Neural cell (in vitro differentiated cells): ENCODE results near the gene SLC10A4. TPM values are rescaled to one million over a fixed set of nuclear protein-coding genes. Genes with fewer than 3 reads are reported as not detected.

Experiments used
- H2AFZ ChIP-seq: fragments of 200-600, 300-800 bp; sonication (generic), shearing (Covaris generic); 2 replicates; pipeline ENCODE4 v1.6.0; 2014; ENCODE audit warnings: low read depth, mild to moderate bottlenecking, antibody characterized with exemption, low read length, moderate library complexity
- H3F3A ChIP-seq: fragments of 200-600 bp; shearing (Covaris generic); 2 replicates; pipeline ENCODE4 v1.6.1; 2016; ENCODE audit warnings: mild to moderate bottlenecking, moderate library complexity, mixed read lengths, antibody characterized with exemption, low read length; ENCODE audit not compliant: insufficient read depth, poor library complexity, severe bottlenecking
- H3K27ac ChIP-seq: fragments of 200-600, 300-800 bp; sonication (generic), shearing (Covaris generic); 2 replicates; pipeline ENCODE4 v1.5.1; 2014; ENCODE audit warnings: mild to moderate bottlenecking, low read length, moderate library complexity
- H3K27me3 ChIP-seq: fragments of 300-800, 200-600 bp; sonication (generic), shearing (Covaris generic); 2 replicates; pipeline ENCODE4 v1.6.0; 2014; ENCODE audit warnings: mild to moderate bottlenecking, low read depth, low read length, moderate library complexity; ENCODE audit not compliant: insufficient read depth
- H3K36me3 ChIP-seq: fragments of 300-800, 200-600 bp; sonication (generic), shearing (Covaris generic); 2 replicates; pipeline ENCODE4 v1.5.1; 2014; ENCODE audit warnings: mild to moderate bottlenecking, antibody characterized with exemption, low read length, moderate library complexity; ENCODE audit not compliant: insufficient read depth
- H3K4me2 ChIP-seq: fragments of 300-800, 200-600 bp; sonication (generic), shearing (Covaris generic); 2 replicates; pipeline ENCODE4 v1.6.0; 2014; ENCODE audit warnings: mild to moderate bottlenecking, low read length
- H3K4me3 ChIP-seq: fragments of 300-800, 200-600 bp; sonication (generic), shearing (Covaris generic); 2 replicates; pipeline ENCODE4 v1.5.1; 2014; ENCODE audit warnings: mild to moderate bottlenecking, low read length, moderate library complexity
- H3K79me2 ChIP-seq: fragments of 200-600 bp; shearing (Covaris generic); replicated peaks from 2 replicates; pipeline ENCODE4 v1.6.0; 2014; ENCODE audit warnings: mild to moderate bottlenecking, low read length, moderate library complexity; ENCODE audit not compliant: insufficient read depth
- H3K9ac ChIP-seq: fragments of 300-800, 200-600 bp; sonication (generic), shearing (Covaris generic); 2 replicates; pipeline ENCODE4 v1.6.1; 2016; ENCODE audit warnings: mild to moderate bottlenecking, low read length, mixed read lengths
- H3K9me2 ChIP-seq: fragments of 200-600 bp; shearing (Covaris generic); 2 replicates; pipeline ENCODE4 v1.6.1; 2016; ENCODE audit warnings: mild to moderate bottlenecking, low read length, mixed read lengths; ENCODE audit not compliant: insufficient read depth
- H3K9me3 ChIP-seq: fragments of 200-600, 300-800 bp; sonication (generic), shearing (Covaris generic); 2 replicates; pipeline ENCODE4 v1.6.1; 2016; ENCODE audit warnings: mild to moderate bottlenecking, mixed run types, low read length, moderate library complexity, mixed read lengths
- H4K20me1 ChIP-seq: fragments of 200-600 bp; shearing (Covaris generic); 2 replicates; pipeline ENCODE4 v1.6.1; 2016; ENCODE audit warnings: mild to moderate bottlenecking, mixed run types; ENCODE audit not compliant: insufficient read depth
- EP300 ChIP-seq: fragments of 450-650 bp; conservative IDR thresholded peaks from 2 replicates; pipeline ENCODE4 v1.6.1; 2014; ENCODE audit warnings: antibody characterized with exemption, mild to moderate bottlenecking, moderate library complexity; ENCODE audit not compliant: poor library complexity, severe bottlenecking
- EZH2 ChIP-seq: fragments of 200-600, 300-800 bp; shearing (Covaris generic), sonication (generic); IDR thresholded peaks from 2 replicates; pipeline ENCODE4 v1.6.1; 2014; ENCODE audit warnings: antibody characterized with exemption, low read length, borderline replicate concordance, mild to moderate bottlenecking; ENCODE audit not compliant: insufficient read depth, poor library complexity, severe bottlenecking
- MXI1 ChIP-seq: fragments of 450-650 bp; conservative IDR thresholded peaks from 2 replicates; pipeline ENCODE4 v1.6.1; 2014; ENCODE audit warnings: antibody characterized with exemption, mild to moderate bottlenecking; ENCODE audit not compliant: poor library complexity, severe bottlenecking
- POLR2AphosphoS5 ChIP-seq: IDR thresholded peaks from 2 replicates; pipeline ENCODE4 v1.6.1; 2012
- RAD21 ChIP-seq: fragments of 450-650 bp; conservative IDR thresholded peaks from 2 replicates; pipeline ENCODE4 v1.6.1; 2014; ENCODE audit warnings: antibody characterized with exemption, mild to moderate bottlenecking, moderate library complexity
- REST ChIP-seq: IDR thresholded peaks from 2 replicates; pipeline ENCODE4 v1.6.1; 2012; ENCODE audit warnings: borderline replicate concordance
- SMC3 ChIP-seq: fragments of 450-650 bp; conservative IDR thresholded peaks from 2 replicates; pipeline ENCODE4 v1.6.1; 2014; ENCODE audit warnings: antibody characterized with exemption, mild to moderate bottlenecking, moderate library complexity; ENCODE audit not compliant: poor library complexity
- TAF1 ChIP-seq: IDR thresholded peaks from 2 replicates; pipeline ENCODE4 v1.6.1; 2012; ENCODE audit warnings: low read depth
- polyA plus RNA-seq: library from polyadenylated mRNA; depleted of rRNA; stranded (reverse); fragments of >200 nt; gene quantifications from 2 replicates; pipeline ENCODE4 v1.2.3, GENCODE V29; 2014
- TF ChIP-seq, protein P1 (sequence below): fragments of 450-650 bp; IDR thresholded peaks from 2 replicates; pipeline ENCODE4 v1.5.1; 2014; ENCODE audit warnings: antibody characterized with exemption, mild to moderate bottlenecking, moderate library complexity; ENCODE audit not compliant: poor library complexity, severe bottlenecking

SLC10A4 gene
- polyA plus RNA-seq, 1 donor from 2014 or later: 14.5 TPM

- TF ChIP-seq POLR2AphosphoS5 (no peak), MXI1 (no peak), RAD21 (no peak), EZH2 (no peak), REST (no peak), SMC3 (no peak), TAF1 (no peak), EP300 (no peak)
- TF ChIP-seq, protein P1, sequence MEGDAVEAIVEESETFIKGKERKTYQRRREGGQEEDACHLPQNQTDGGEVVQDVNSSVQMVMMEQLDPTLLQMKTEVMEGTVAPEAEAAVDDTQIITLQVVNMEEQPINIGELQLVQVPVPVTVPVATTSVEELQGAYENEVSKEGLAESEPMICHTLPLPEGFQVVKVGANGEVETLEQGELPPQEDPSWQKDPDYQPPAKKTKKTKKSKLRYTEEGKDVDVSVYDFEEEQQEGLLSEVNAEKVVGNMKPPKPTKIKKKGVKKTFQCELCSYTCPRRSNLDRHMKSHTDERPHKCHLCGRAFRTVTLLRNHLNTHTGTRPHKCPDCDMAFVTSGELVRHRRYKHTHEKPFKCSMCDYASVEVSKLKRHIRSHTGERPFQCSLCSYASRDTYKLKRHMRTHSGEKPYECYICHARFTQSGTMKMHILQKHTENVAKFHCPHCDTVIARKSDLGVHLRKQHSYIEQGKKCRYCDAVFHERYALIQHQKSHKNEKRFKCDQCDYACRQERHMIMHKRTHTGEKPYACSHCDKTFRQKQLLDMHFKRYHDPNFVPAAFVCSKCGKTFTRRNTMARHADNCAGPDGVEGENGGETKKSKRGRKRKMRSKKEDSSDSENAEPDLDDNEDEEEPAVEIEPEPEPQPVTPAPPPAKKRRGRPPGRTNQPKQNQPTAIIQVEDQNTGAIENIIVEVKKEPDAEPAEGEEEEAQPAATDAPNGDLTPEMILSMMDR: no peak
- H3F3A ChIP-seq: no peaks in the 10 kb centered on the region
- no peaks in the 10 kb centered on the region for H3K79me2 ChIP-seq
- no peak overlapping the region for H2AFZ ChIP-seq
- H3K9me3 ChIP-seq: no peaks in the 10 kb centered on the region
- no peaks in the 10 kb centered on the region for H3K9me2 ChIP-seq
- no peak overlapping the region for H3K4me2 ChIP-seq
- H3K4me3 ChIP-seq: no peak overlapping the region
- no peaks in the 10 kb centered on the region for H3K27me3 ChIP-seq
- no peak overlapping the region for H3K9ac ChIP-seq
- no peak overlapping the region for H3K27ac ChIP-seq
- H4K20me1 ChIP-seq: no peaks in the 10 kb centered on the region
- H3K36me3 ChIP-seq: peaks cover 9% of the 10 kb centered on the region
Measured at GRCh38 chr4:48504026-48504330, 20.8 kb downstream of the SLC10A4 start.

GRCh38 chr4:48504352-48504751 is 21.2 kb downstream of the SLC10A4 start:
- TF ChIP-seq TAF1 (no peak), EP300 (no peak), REST (no peak), EZH2 (no peak), SMC3 (no peak)
- H3F3A ChIP-seq: no peaks in the 10 kb centered on the region
- H4K20me1 ChIP-seq: no peaks in the 10 kb centered on the region
- H3K9me3 ChIP-seq: no peaks in the 10 kb centered on the region
- H3K9ac ChIP-seq: no peak overlapping the region
- H3K36me3 ChIP-seq: peaks cover 9% of the 10 kb centered on the region
- H2AFZ ChIP-seq: no peak overlapping the region
- no peak overlapping the region for H3K4me3 ChIP-seq
- no peaks in the 10 kb centered on the region for H3K79me2 ChIP-seq
- H3K27ac ChIP-seq: no peak overlapping the region
- H3K4me2 ChIP-seq: no peak overlapping the region
- H3K27me3 ChIP-seq: no peaks in the 10 kb centered on the region
- H3K9me2 ChIP-seq: no peaks in the 10 kb centered on the region
